ENCODE measurements around the gene TMEM259. TPM values are rescaled to one million over a fixed set of nuclear protein-coding genes. Genes with fewer than 3 reads are reported as not detected.
A peak's percentile ranks its signal among the peaks of the same experiment; 100 is the strongest.

Gene TMEM259
- total RNA-seq, result 100 to 1,000 TPM; 110 to 144 TPM
- long read RNA-seq, transcript TMEM259-208 (1 exons, 1,637 nt), result minor isoform, 8 of 78 reads
- long read RNA-seq, transcript TMEM259-202 (11 exons, 2,748 nt), result major isoform, 19 of 78 reads
- long read RNA-seq, partial matches to known transcripts, result 29 of 78 reads
- long read RNA-seq, other reads (novel, unspliced or antisense), result 17 of 78 reads

DNA sequence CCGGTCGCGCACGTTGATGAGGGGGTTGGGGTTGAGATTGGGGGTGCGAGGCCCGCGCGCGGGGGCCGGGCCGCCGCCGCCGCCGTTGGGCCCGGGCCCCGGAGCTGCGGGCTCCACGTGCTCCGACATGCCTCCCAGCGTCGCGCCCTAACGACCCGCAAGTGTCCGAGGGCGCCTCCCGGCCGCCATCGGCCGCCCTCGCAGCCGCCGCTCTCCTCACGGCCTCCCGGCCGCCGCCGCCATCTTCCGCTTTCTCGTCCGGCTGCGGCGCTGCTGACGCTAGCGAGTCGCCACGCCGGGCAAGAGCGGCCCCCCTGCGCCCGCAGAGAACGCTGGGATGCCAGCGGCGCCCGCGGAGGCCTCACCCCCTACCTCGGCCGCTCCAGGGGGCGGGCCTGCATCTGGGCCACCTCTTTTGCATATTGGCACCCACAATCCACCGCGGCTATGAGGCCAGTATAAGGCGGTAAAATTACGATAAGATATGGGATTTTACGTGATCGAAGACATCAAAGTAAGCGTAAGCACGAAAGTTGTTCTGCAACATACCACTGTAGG lies at the start of gene TMEM259:
Gene TMEM259, minus strand, starts transcription at position 256 of the 558 bp plus-strand sequence. Its CDS starts 127 bp downstream, at position 129.
- intact Hi-C loops (cut with DNase I), result no loop called here
- DNase-seq (peak; percentile 97), ATAC-seq (peak; percentile 94)

DNA sequence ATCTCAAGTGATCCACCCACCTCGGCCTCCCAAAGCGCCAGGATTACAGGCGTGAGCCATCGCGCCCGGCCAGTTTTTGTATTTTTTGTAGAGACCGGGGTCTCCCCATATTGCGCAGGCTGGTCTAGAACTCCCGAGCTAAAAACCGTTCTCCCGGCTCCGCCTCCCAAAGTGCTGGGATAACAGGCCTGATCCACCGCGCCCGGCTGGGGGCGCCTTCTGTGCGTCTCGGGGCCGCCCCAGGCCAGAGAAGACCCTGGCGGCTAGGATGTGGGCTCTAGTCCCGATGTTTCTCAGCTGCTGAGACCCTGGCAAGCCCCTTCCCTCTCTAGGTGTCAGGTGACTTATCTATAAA lies 49.6 kb upstream of the TMEM259 start:
- intact Hi-C loops (cut with DNase I), result no loop called here
- DNase-seq, result no peak

DNA sequence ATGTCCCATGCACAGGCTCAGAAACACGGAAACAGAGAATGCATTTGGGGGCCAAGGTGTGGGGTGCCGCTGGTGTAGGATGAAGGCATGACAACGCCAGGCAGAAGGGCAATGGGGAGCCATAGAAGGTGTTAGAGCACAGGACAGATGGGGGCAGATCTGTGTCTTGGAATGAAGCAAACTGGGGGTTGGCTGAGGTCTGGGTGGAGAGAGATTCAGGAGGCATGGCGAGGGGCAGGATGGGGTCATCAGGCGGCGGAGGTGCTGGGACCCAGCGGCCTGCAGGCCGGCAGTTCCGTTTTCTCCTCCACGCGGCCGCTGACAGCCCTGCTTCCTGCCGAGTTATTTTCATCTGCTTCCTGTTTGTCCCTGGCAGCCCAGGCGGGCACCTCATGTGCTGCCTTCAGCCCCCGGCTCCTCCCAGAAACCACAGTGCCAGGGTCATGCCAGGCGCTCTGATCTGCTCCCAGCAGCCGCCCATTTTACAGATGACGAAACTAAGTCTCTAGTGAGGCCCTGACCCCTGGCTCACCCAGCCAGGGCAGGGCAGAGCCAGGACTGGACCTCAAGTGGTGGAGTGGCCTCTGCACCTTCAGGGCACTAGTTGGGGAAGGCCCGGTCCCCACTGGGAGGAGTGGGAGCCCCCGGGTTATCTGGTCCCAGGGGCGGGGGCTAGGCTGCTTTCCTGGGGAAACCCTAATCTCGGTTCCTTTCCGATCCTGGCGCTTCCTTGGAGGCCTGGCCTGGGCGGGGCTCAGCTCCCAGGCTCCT lies 48.3 kb upstream of the TMEM259 start:
- ATAC-seq (peak; percentile 45 to 51), DNase-seq (peak; percentile 79)
- intact Hi-C loops (cut with DNase I), result no loop called here

More for the DNA sequence above, 49.6 kb upstream of the TMEM259 start:
- ATAC-seq, result no peak

DNA sequence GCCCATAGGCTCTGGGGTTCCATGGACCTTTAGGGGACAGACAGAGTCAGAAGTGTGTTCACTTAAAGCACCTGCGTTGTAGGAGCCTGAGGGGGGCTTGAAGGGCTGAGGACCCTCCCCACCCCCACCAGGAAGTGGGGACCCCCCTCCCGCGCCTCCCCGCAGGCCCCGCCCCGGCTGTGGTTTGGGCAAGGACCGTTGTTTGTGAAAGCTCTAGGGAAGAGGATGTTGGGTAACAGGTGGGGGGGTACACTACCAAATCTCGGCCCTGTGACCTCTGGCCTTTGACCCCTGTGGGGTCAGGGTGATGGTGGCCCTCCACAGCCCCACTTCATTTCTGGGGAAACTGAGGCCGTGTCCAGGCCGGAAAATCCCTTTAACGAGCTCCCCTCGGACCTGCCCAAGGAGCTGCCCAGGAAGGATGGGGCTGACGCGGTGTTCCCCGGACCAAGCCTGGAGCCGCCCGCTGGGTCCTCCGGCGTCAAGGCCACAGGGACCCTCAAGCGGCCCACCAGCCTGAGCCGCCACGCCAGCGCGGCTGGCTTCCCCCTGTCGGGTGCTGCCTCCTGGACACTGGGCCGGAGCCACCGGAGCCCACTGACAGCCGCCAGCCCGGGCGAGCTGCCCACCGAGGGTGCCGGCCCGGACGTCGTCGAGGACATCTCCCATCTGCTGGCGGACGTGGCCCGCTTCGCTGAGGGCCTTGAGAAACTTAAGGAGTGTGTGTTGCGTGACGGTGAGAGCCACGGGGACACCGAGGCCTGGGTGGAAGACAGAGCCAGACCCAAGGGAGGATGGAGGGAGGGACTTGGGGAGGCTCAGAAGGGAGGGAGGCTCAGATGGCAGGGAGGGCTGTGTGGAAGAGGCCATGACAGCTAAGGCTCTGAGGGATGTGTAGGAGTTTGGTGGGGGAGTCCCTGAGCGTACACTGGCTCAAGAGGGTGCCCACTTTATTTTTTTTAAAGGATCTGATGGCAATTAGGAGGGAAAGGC lies 47.4 kb upstream of the TMEM259 start:
- ATAC-seq, result peak in 1 of 2 donors; percentile 14
- intact Hi-C loops (cut with DNase I), result no loop called here
- peak; percentile 63 for DNase-seq

DNA sequence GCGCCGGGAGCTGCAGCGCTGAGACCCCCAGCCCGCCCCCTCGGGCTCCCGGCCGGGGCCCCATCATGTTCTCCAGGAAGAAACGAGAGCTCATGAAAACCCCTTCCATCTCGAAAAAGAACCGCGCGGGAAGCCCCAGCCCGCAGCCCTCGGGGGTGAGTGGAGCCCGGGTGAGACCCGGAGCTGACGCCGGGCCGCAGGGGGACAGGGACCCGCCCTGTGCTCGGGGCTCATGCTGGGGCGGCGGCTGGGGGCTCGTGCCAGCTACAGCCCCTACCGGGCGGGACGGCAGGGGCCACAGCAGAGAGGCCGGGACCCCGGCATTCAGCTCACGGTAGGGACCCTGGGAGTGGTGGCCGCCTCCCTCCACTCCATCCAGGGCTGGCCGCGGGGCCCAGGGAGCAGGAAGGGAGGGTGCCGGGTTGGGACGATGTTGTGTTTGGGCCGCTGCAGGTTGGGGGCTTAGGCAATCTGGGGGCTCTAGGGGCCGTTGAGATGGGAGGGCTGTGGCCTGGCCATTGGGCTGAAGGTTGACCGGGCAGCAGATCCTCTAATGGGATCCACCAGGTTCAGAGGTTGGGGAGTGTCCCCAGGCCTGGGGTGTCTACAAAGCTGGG lies 46.5 kb upstream of the TMEM259 start:
- no peak for DNase-seq
- intact Hi-C loops (cut with DNase I), result no loop called here
- ATAC-seq, result peak in 1 of 2 donors; percentile 1

DNA sequence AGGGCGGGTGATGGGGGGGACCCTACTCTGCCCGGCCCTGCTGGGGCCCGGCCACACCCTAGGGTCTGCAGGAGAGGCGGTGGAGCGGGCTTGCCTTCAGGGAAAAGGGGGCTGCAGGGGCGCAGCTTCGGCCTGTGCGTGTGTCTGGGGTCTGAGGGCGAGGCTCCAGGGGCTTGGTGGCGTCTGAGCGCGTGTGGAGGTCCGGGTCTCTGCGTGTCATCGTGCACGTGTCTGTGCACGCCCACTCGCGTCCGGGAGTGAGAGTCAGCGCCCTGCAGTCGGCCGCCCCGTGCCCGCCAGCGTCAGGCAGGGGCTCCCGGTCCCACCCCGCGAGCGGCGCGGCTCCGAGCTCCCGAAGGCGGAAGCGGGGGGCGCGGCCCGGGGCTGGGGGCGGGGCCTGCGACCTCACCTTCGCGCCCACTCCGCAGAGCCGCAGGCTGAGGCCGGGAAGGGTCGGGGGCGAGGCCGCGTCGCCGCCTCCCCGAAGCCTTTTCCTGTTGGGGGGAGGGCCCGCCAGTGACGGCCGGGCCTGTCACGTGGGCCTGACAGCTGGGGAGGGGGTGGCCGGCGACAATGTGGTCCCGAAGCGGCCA lies 45.9 kb upstream of the TMEM259 start, which contains the start of gene ARHGAP45:
Gene ARHGAP45, plus strand, starts transcription at position 420 of the 593 bp plus-strand sequence. CDS start 239 bp downstream, outside the sequence.
- intact Hi-C loops (cut with DNase I), result no loop called here
- DNase-seq (peak; percentile 67), ATAC-seq (peak; percentile 8 to 32)

DNA sequence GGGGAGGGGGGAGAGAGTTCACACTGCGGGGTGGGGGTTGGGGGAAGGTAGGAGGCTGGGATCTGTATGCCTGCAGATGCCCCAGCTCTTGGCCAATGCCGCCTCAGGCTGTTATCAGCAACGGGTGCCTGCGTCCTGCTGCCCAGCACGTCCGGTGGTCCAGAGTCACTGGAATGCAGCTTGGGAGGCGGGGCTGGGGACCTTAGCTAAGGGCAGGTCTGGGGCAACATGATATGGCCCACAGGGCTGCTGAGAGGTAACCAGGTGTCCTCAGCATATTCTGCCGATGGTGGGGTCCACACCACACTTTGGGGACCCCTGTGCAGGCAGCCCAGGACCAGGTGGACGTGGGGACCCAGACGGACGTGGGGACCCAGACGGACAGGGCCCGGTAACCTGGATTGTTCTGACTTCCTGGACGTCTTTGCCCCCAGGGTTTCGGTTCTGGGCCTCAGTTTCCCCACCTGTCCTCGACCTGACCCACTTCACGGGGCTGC lies 45.4 kb upstream of the TMEM259 start:
- ATAC-seq, result no peak
- DNase-seq, result no peak
- intact Hi-C loops (cut with DNase I), result no loop called here

DNA sequence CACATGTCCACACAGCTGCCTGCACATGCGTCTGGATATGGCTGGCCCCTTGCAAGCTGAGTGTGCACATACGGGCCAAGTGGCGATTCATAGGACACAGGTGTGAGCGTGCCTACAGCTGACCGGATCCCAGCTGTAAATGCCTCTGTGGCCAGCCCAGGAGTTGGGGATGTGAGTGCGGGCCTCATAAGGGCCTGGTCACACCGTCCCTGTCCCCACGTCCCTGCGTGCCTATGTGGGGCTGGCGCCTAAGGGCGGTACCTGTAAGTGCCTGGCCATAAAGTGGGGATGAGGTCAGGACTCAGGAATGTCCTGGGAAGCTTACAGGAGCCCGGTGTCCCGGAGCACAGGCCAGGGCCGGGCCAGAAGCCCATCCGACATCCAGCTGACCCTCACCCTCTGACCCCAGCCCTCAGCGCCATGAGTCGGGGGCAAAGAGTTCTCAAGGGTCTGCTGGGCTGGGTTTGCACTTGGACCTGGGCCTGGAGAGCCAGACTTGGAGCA lies 44.7 kb upstream of the TMEM259 start:
- DNase-seq (no peak), ATAC-seq (no peak)
- intact Hi-C loops (cut with DNase I), result no loop called here

DNA sequence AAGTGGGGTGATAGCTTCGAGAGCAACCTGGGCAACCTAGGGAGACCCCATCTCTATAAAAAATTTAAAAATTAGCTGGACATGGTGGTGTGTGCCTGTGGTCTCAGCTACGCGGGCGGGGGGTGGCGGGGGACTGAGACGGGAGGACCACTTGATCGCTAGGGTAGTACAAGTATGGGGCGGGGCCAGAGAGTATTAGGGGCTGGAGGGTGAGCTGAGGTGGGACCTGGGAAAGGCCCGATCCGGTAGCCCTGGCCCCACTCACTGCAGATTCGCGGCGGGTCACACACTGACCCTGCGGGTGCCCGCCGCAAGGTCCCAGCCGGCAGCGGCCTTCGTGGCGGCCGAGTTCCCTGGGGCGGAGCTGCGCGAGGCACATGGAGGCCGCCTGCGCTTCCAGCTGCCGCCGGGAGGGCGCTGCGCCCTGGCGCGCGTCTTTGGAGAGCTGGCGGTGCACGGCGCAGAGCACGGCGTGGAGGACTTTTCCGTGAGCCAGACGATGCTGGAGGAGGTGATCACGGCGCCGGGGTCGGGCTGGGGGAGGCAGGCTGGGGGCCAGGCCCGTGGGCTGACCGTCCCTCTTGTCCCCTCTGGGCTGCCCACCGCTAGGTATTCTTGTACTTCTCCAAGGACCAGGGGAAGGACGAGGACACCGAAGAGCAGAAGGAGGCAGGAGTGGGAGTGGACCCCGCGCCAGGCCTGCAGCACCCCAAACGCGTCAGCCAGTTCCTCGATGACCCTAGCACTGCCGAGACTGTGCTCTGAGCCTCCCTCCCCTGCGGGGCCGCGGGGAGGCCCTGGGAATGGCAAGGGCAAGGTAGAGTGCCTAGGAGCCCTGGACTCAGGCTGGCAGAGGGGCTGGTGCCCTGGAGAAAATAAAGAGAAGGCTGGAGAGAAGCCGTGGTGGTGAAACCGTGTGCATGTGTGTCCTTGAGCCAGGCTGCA lies 44.0 kb upstream of the TMEM259 start:
- ATAC-seq, result peak; percentile 54 to 67

DNA sequence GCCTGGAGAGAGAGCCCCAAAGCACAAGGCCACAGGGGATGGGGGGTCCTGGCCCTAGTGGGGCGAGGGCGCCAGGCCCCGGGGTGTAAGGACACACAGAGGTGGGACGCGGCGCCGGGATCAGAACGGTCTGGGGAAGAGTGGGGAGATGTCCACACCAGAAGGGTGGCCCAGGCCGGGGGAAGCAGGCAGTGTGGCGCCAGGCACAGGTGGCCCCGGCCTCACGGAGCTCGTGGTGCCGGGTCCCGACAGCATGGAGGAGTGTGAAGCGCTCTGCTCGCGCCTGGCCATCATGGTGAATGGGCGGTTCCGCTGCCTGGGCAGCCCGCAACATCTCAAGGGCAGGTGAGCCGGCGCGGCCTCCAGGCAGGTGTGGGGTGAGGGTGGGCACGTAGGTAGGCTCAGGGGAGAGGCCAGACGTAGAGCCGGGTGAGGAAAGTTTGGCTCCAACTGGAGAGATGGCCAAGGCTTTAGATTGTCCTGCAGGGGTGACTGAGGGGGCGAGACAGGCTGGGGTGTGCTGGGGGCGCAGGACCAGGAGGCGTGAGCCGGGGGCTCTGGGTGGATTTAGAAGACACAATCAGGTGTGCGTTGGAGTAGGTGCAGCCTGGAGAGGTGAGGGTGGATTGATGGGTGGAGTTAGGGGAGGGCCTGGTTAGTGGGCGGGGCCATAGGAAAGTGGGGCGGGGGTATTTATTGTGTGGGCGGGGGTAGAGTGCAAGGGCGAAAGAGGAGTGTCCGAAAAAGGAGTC lies 43.2 kb upstream of the TMEM259 start:
- intact Hi-C loops (cut with DNase I), result no loop called here
- ATAC-seq (no peak), DNase-seq (no peak)

More for the DNA sequence above, 44.0 kb upstream of the TMEM259 start:
- intact Hi-C loops (cut with DNase I), result no loop called here
- peak; percentile 82 for DNase-seq

DNA sequence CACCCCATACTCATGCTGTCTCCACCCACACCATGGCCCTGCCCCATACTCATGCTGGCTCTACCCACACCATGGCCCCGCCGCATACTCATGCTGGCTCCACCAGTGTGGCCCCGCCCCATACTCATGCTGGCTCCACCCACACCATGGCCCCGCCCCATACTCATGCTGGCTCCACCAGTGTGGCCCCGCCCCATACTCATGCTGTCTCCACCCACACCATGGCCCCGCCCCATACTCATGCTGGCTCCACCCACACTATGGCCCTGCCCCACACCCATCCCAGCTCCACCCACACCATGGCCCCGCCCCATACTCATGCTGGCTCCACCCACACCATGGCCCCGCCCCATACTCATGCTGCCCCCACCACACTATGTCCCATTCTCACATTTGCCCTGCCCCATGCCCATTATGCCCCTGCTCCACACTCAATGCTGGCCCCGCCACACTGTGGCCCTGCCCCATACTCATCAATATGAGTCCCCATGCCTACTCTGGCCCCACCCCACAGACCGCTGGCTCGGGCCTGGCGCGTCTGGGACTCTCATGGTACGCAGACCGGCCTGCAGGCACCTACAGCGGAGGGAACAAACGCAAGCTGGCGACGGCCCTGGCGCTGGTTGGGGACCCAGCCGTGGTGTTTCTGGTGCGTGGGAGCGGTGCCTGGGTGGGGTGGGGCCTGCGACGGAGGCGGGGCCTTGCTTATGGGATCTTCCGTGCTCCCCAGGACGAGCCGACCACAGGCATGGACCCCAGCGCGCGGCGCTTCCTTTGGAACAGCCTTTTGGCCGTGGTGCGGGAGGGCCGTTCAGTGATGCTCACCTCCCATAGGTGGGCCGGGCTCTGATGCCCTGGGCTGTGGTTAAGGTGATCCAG lies 42.3 kb upstream of the TMEM259 start:
- ATAC-seq, result no peak

DNA sequence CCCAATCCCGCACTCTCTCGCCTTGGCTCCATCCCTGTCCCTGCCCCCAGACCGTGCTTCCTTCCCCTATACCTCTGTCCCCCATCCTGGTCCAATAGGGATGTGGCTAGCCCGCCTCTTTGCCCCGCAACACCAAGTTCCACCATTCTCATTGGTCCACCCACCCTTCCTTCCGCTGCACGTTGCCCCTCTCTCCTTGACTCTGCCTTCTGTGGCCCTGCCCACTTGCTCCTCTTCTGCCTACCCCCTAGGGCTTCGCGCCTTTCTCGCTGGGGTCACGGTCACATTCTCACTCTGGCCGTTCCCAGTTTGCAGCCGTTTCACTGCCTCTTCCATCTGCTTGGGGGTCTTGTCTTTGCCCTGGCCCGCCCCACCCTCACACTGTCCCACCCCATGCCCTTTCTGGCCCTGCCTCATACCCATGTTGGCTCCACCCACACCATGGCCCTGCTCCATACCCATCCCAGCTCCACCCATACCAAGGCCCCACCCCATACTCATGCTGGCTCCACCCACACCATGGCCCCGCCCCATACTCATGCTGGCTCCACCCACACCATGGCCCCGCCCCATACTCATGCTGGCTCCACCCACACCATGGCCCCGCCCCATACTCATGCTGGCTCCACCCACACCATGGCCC lies 41.6 kb upstream of the TMEM259 start:
- no peak for DNase-seq
- ATAC-seq, result no peak
- intact Hi-C loops (cut with DNase I), result no loop called here

More for the DNA sequence above, 42.3 kb upstream of the TMEM259 start:
- intact Hi-C loops (cut with DNase I), result no loop called here
- DNase-seq, result no peak

DNA sequence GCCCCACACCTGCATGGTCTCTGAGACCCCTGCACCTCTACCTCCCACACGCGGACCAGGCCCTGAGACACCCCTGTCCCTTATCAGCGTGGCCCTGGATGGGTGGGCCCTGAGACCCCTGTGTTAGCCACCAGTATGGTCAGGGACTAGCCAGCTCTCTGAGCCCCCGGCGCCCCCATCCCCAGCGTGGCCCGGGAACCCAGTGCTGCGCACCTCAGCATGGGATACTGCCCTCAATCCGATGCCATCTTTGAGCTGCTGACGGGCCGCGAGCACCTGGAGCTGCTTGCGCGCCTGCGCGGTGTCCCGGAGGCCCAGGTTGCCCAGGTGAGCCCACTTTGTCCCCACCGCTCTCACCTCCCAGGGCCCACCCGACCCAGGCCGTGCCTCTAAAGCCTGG lies 41.1 kb upstream of the TMEM259 start:
- ATAC-seq (no peak), DNase-seq (no peak)
- intact Hi-C loops (cut with DNase I), result no loop called here

DNA sequence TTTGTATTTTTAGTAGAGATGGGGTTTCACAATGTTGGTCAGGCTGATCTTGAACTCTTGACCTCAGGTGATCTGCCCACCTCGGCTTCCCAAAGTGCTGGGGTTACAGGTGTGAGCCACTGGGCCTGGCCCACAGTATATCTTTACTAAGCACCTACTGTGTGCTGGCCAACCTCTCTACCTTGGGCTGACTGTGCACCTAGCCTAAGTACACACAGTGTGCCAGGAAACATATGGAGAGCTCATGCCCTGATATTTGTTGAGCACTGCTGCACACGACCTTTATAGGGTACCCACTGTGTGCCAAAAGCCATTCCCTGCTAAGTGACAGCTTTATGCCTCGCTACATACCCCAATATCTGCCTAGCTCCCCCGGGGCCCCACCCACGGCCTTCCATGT lies 39.8 kb upstream of the TMEM259 start:
- ATAC-seq, result no peak
- DNase-seq, result no peak
- intact Hi-C loops (cut with DNase I), result no loop called here

DNA sequence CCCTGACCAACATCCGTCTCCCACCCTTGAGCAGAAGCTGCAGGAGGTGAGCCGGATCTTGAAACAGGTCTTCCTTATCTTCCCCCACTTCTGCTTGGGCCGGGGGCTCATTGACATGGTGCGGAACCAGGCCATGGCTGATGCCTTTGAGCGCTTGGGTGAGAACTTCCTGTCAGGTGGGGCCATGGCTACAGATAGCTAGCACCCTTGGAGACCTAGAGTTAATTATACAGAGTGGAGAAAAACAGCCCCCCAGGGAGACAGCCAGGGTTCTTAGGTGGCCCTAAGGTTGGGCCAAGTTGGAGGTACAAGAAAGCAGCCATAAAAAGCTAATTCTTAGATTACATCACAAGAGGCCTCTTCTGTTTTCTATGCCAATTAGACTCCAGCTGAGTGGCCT lies 37.2 kb upstream of the TMEM259 start:
- intact Hi-C loops (cut with DNase I), result no loop called here
- DNase-seq, result peak; percentile 10
- ATAC-seq, result no peak

Measured in left cardiac atrium (tissue), 4 donors.